Endodermal cell (in vitro differentiated cells): ENCODE results near the gene GABRB1. TPM values are rescaled to one million over a fixed set of nuclear protein-coding genes. Genes with fewer than 3 reads are reported as not detected.

Experiments used
- DNase-seq: peaks from one replicate; pipeline ENCODE4 v3.0.0-alpha.2; 2017
- H3K27ac ChIP-seq: 2 replicates; pipeline ENCODE4 v1.5.1; 2013; ENCODE audit warnings: mild to moderate bottlenecking, low read depth, low read length, moderate library complexity
- H3K27me3 ChIP-seq: 2 replicates; pipeline ENCODE4 v1.6.1; 2013; ENCODE audit warnings: mild to moderate bottlenecking, low read length, moderate library complexity; ENCODE audit not compliant: insufficient read depth, control insufficient read depth, poor library complexity, severe bottlenecking
- H3K36me3 ChIP-seq: 2 replicates; pipeline ENCODE4 v1.7.0; 2013; ENCODE audit warnings: mild to moderate bottlenecking, low read length, moderate library complexity; ENCODE audit not compliant: control insufficient read depth, insufficient read depth
- H3K4me1 ChIP-seq: one replicate; pipeline ENCODE4 v1.7.0; 2013; ENCODE audit warnings: low read length; ENCODE audit not compliant: control insufficient read depth, insufficient read depth
- H3K4me3 ChIP-seq: 2 replicates; pipeline ENCODE4 v1.5.1; 2013; ENCODE audit warnings: mild to moderate bottlenecking, low read length, moderate library complexity
- H3K9ac ChIP-seq: 2 replicates; pipeline ENCODE4 v1.6.1; 2013; ENCODE audit warnings: mild to moderate bottlenecking, low read length, moderate library complexity; ENCODE audit not compliant: poor library complexity, severe bottlenecking; ENCODE audit errors: extremely low read depth
- H3K9me3 ChIP-seq: 2 replicates; pipeline ENCODE4 v1.6.1; 2013; ENCODE audit warnings: mild to moderate bottlenecking, low read length, moderate library complexity; ENCODE audit not compliant: control insufficient read depth
- H3K27ac Mint-ChIP-seq: 2 replicates; pipeline ENCODE4 v1.8.0; 2020; ENCODE audit warnings: mixed read lengths
- H3K27me3 Mint-ChIP-seq: 2 replicates; pipeline ENCODE4 v1.8.0; 2021; ENCODE audit warnings: mild to moderate bottlenecking, mixed read lengths; ENCODE audit not compliant: insufficient read depth
- H3K36me3 Mint-ChIP-seq: 2 replicates; pipeline ENCODE4 v1.8.0; 2020; ENCODE audit warnings: low read depth, mixed read lengths
- H3K4me1 Mint-ChIP-seq: 2 replicates; pipeline ENCODE4 v1.8.0; 2020; ENCODE audit warnings: mixed read lengths
- H3K4me3 Mint-ChIP-seq: 2 replicates; pipeline ENCODE4 v1.8.0; 2020; ENCODE audit warnings: mild to moderate bottlenecking, moderate library complexity, mixed read lengths
- H3K9me3 Mint-ChIP-seq: 2 replicates; pipeline ENCODE4 v1.8.0; 2020; ENCODE audit warnings: mild to moderate bottlenecking, mixed read lengths
- CTCF ChIP-seq: fragments of 200-600 bp; sonication (generic); conservative IDR thresholded peaks from 2 replicates; pipeline ENCODE4 v1.5.0; 2021; ENCODE audit warnings: antibody characterized with exemption, mild to moderate bottlenecking
- WGBS, 2 experiments: methylation state at CpG; one replicate each; pipeline versions ENCODE4 v1.1.5 to v1.1.7; 2013; ENCODE audit warnings: missing lambda C conversion rate in 2 of 2, mixed read lengths in 1 of 2; ENCODE audit not compliant: insufficient coverage in 1 of 2, insufficient read length in 1 of 2; 5-methylcytosine and 5-hydroxymethylcytosine counted together
- total RNA-seq, 2 donors: library from RNA; stranded (reverse); fragmentation: NEBNext Ultra II Directional in 1 of 2; extraction: Animal tissue kit (Norgen Biotek cat#: 25700) in 1 of 2; gene quantifications; 2 replicates in 1 of 2; 3 replicates in 1 of 2; pipeline ENCODE4 v1.2.1, GENCODE V29; 2021

The GABRB1 gene
- total RNA-seq, 2 donors from 2014 or later: not detected

GRCh38 chr4:47419296-47419695 lies 387.9 kb downstream of the GABRB1 start:
- H3K27me3 Mint-ChIP-seq: no peaks in the 10 kb centered on the region
- H3K4me3 ChIP-seq: no peak overlapping the region
- no peaks in the 10 kb centered on the region for H3K36me3 Mint-ChIP-seq
- no peak overlapping the region for H3K27ac Mint-ChIP-seq
- H3K4me1 Mint-ChIP-seq: peaks cover 22% of the 10 kb centered on the region
- WGBS, 2 experiments: 66 to 85% methylated on average over 2 of the region's 2 CpGs
- no peak for DNase-seq
- no peaks in the 10 kb centered on the region for H3K36me3 ChIP-seq
- H3K27me3 ChIP-seq: no peaks in the 10 kb centered on the region
- no peak overlapping the region for H3K27ac ChIP-seq
- peaks cover 3% of the 10 kb centered on the region for H3K4me1 ChIP-seq
- no peaks in the 10 kb centered on the region for H3K9me3 Mint-ChIP-seq
- no peak overlapping the region for H3K4me3 Mint-ChIP-seq
- H3K9me3 ChIP-seq: no peaks in the 10 kb centered on the region
- no peak overlapping the region for H3K9ac ChIP-seq
- no peak for TF ChIP-seq CTCF

- Mint-ChIP-seq H3K36me3 (no peaks in the 10 kb centered on the region), H3K4me1 (peaks cover 23% of the 10 kb centered on the region), H3K27me3 (no peaks in the 10 kb centered on the region), H3K4me3 (no peak overlapping the region), H3K27ac (no peak overlapping the region), H3K9me3 (no peaks in the 10 kb centered on the region)
- no peak overlapping the region for H3K4me3 ChIP-seq
- WGBS, 2 experiments: 95 to 97% methylated on average over 18 to 25 of the region's 25 CpGs
- H3K4me1 ChIP-seq: no peaks in the 10 kb centered on the region
- no peak for TF ChIP-seq CTCF
- H3K9me3 ChIP-seq: no peaks in the 10 kb centered on the region
- no peak for DNase-seq
- no peaks in the 10 kb centered on the region for H3K27me3 ChIP-seq
- no peaks in the 10 kb centered on the region for H3K36me3 ChIP-seq
- H3K27ac ChIP-seq: no peak overlapping the region
- no peak overlapping the region for H3K9ac ChIP-seq
Measured at GRCh38 chr4:47425628-47426027, 394.3 kb downstream of the GABRB1 start.

DNA sequence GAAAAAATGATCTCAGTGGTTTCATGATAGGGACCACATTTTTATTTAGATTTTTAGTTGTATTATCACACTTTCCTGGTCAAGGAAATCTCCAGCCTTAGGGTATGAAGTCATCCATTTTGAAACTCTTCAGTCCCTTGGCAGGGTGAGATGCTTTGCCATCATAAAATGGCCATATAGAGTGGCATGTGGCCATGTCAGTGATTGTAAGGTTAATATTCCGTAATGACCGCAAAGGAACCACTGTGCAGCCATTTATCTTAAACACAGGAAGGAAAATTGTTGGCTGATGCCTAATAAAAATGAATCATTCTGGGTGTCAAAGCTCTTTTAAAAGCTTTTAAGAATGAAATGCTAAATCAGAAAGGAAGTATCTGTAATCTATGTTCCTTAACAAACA lies 396.6 kb downstream of the GABRB1 start:
- no peaks in the 10 kb centered on the region for H3K4me1 ChIP-seq
- H3K9me3 ChIP-seq: no peaks in the 10 kb centered on the region
- no peak overlapping the region for H3K27ac Mint-ChIP-seq
- no peak for TF ChIP-seq CTCF
- H3K27me3 Mint-ChIP-seq: no peaks in the 10 kb centered on the region
- H3K4me1 Mint-ChIP-seq: peaks cover 29% of the 10 kb centered on the region
- no peak overlapping the region for H3K4me3 ChIP-seq
- H3K27me3 ChIP-seq: no peaks in the 10 kb centered on the region
- H3K9me3 Mint-ChIP-seq: no peaks in the 10 kb centered on the region
- no peak overlapping the region for H3K27ac ChIP-seq
- no peak for DNase-seq
- H3K9ac ChIP-seq: no peak overlapping the region
- WGBS, 2 experiments: 92 to 98% methylated on average over 2 of the region's 2 CpGs
- H3K36me3 ChIP-seq: no peaks in the 10 kb centered on the region
- no peak overlapping the region for H3K4me3 Mint-ChIP-seq
- no peaks in the 10 kb centered on the region for H3K36me3 Mint-ChIP-seq
